Activated T-helper 1 cell treated with anti-CD3 and anti-CD28 coated beads, Interleukin-12 subunit alpha, Interleukin-12 subunit beta, Interleukin-2, Interleukin-4 antibody, amounts not matched to agents 30 ng/mL and 10 ng/mL and 1 ng/mL, durations not matched to agents 14 hours and 24 hours and 36 hours (primary cell): Measurements from ENCODE around the gene CDH22. TPM values are rescaled to one million over a fixed set of nuclear protein-coding genes. Genes with fewer than 3 reads are reported as not detected.

Source experiments
- DNase-seq: peaks from one replicate; pipeline ENCODE4 v3.0.0; 2021; ENCODE audit warnings: low spot score
- H3K27ac Mint-ChIP-seq: one replicate; pipeline ENCODE4 v1.8.0; 2021; ENCODE audit warnings: mild to moderate bottlenecking, mixed read lengths
- H3K27me3 Mint-ChIP-seq: one replicate; pipeline ENCODE4 v1.8.0; 2022; ENCODE audit warnings: mild to moderate bottlenecking, moderate library complexity, mixed read lengths; ENCODE audit not compliant: insufficient read depth
- H3K36me3 Mint-ChIP-seq: one replicate; pipeline ENCODE4 v1.8.0; 2021; ENCODE audit warnings: low read depth, mixed read lengths
- H3K4me1 Mint-ChIP-seq: one replicate; pipeline ENCODE4 v1.8.0; 2021; ENCODE audit warnings: low read depth, mixed read lengths
- H3K4me3 Mint-ChIP-seq: one replicate; pipeline ENCODE4 v1.8.0; 2021; ENCODE audit warnings: mild to moderate bottlenecking, moderate library complexity, mixed read lengths
- H3K9me3 Mint-ChIP-seq: one replicate; pipeline ENCODE4 v1.8.0; 2021; ENCODE audit warnings: mixed read lengths
- intact Hi-C: fragments of 100-400 bp; cut with micrococcal nuclease; formaldehyde crosslinking; loops from one replicate; pipeline ENCODE4 v1.15.1; 2024
- total RNA-seq: library from RNA; stranded (reverse); gene quantifications from 2 replicates; pipeline ENCODE4 v1.2.3, GENCODE V29; 2022

The CDH22 gene
- total RNA-seq, 1 donor from 2014 or later: not detected

DNA sequence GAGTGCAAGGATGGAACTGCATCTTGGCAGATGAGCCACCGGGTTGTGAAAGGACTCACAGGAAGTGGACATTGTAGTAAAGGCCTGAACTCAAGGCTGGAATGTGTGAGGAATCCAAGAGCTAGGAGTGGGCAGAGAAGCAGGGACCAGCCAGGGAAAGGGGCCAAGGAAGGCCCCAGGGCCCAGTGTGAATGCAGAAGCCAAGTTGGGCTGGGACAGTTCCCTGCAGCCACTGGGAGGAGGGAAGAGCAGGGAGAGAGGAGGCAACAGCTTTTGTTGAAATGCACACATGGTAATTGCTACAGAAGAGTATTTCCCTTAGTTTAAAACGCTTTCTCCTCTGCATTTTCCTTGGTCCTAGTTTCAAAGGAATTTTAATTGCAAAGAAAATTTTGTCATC lies 34.6 kb downstream of the CDH22 start:
- Mint-ChIP-seq H3K36me3 (no peaks in the 10 kb centered on the region), H3K4me3 (no peak overlapping the region), H3K27ac (no peak overlapping the region), H3K4me1 (no peaks in the 10 kb centered on the region), H3K27me3 (peaks cover 23% of the 10 kb centered on the region), H3K9me3 (no peaks in the 10 kb centered on the region)
- intact Hi-C loops: no loop called here
- no peak for DNase-seq

DNA sequence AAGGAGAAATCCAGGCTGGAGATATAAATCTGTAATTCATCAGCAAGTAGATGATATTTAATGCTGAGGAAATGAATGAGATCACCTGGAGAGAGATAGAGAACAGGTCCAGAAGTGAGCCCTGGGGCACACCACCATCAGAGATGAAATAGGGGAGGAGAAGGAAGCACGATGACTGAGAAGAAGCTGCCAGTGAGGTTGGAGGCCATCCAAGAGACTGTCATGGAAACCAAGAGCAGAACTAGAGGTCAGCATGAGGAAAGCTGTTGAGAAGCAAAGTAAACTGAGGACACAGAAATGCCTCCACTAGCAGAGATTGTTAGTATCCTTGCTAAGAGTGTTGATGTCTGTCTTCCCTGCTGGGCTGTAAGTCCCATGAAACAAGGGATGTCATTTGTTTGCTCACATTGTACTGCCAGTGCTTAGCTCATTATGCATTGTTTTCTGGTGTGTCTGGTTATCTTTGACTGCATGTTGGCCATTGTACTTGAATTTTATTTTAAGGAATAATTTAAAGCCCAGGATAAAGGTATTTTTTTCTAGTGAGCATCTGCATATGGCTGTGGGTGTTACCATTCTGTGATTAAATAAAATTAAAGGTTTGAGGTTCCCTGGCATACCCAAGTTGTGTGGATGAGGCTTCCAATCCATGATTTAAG lies 35.8 kb downstream of the CDH22 start:
- Mint-ChIP-seq H3K4me1 (no peaks in the 10 kb centered on the region), H3K27me3 (peaks cover 21% of the 10 kb centered on the region), H3K9me3 (no peaks in the 10 kb centered on the region), H3K36me3 (no peaks in the 10 kb centered on the region), H3K4me3 (no peak overlapping the region), H3K27ac (no peak overlapping the region)
- intact Hi-C loops: no loop called here
- DNase-seq: no peak

DNA sequence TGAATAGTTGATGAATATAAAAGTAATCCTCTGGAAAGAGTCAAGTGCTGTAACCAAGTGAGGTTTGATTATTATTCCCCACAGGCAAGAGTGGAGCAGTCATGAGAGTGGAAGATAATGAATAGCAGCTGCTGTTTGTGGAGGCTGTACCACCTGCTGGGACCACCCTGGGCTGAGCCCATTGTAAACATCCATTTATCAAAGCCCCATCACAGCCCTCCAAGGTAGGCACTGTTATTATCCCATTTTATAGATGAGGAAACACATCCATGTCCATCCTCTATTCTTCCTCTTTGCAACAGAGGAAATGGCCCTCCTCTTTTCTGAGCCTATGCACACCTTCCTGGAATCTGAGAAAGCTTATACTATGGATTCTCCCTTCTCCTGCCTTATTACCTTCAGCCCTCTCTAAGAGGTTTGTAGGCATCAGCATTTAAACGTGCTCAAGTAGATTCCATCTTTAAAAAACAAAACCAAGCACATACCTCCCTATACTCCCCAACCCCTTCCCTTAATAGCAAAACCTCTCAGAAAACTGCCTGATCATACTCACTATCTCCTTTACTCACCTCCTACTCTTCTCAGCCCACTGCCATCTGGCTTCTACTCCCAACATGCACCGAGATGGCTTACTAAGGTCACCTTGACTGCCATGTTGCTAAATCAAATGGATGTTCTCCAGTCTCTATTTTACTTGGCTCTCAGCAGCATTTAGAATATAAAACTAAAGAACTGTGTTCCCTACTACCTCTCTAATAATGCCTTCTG lies 37.1 kb downstream of the CDH22 start:
- no peaks in the 10 kb centered on the region for H3K36me3 Mint-ChIP-seq
- DNase-seq: no peak
- H3K27ac Mint-ChIP-seq: no peak overlapping the region
- intact Hi-C loops: no loop called here
- H3K4me3 Mint-ChIP-seq: no peak overlapping the region
- H3K27me3 Mint-ChIP-seq: peaks cover 14% of the 10 kb centered on the region
- H3K9me3 Mint-ChIP-seq: no peaks in the 10 kb centered on the region
- H3K4me1 Mint-ChIP-seq: no peaks in the 10 kb centered on the region

DNA sequence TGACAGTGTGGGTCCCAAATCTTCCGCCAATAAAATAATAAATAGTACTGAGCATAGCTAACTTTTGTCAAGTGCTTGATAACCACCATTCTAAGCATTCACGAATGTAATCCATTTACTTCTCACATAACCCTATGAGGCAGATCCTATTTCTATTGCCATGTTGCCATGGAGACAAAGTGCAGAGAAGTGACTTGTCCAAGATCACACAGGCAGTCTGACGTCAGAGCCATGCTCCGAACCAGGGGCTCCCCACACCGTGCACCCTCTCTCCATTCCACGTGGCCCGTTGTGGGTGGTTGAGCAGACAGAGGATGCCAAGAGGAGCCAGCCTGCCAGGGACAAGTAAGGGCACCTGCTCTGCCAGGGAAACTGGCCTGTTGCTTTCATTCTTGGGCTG lies 38.9 kb downstream of the CDH22 start:
- no peak overlapping the region for H3K4me3 Mint-ChIP-seq
- intact Hi-C loops: no loop called here

DNA sequence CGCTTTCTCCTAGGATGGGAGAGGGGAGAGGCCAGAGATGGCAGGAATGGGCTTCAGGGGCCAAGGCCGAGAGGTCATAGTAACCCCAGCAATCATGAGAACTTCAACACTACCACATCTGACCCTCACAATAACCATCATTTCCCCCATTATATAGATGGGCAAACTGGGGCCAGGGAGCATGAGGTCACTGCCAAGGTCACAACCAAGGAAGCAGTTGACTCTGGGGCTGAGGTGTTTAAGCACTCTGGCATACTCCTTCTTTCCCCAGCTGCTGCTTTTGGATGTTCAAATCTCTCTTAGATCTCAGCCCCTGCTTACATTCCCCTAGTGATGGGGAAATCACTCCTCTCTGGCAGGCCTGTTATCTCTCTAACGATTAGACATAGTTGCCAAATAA lies 39.6 kb downstream of the CDH22 start:
- Mint-ChIP-seq H3K4me1 (no peaks in the 10 kb centered on the region), H3K9me3 (no peaks in the 10 kb centered on the region)

More for the DNA sequence above, 38.9 kb downstream of the CDH22 start:
- Mint-ChIP-seq H3K27ac (no peak overlapping the region), H3K36me3 (no peaks in the 10 kb centered on the region), H3K27me3 (peaks cover 11% of the 10 kb centered on the region), H3K4me1 (no peaks in the 10 kb centered on the region), H3K9me3 (no peaks in the 10 kb centered on the region)
- no peak for DNase-seq

DNA sequence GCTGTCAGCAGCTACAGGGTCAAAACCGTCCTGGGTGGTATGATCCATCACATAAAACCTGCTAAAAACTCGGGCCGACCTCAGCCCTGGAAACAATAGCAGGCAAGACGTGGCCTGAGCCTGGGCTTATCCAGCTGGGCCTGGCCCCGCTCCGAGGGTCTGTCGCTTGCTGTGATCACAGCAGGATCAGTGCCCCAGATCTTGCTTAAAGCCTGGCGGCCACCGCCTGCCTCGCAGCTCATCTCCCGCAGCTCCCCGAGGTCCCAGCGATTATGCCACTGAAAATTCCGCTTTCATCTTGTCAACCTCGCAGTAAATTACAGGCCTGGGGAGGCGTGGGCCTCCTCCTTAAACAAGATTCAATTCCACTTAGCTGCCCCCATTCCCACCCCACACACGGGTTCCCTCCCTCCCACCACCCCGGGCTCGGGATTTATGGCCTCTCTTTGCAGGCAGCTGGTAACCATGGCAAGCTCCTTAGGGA lies 40.1 kb downstream of the CDH22 start:
- H3K27me3 Mint-ChIP-seq: peaks cover 13% of the 10 kb centered on the region

More for the DNA sequence above, 39.6 kb downstream of the CDH22 start:
- H3K27ac Mint-ChIP-seq: no peak overlapping the region
- H3K36me3 Mint-ChIP-seq: no peaks in the 10 kb centered on the region
- H3K4me3 Mint-ChIP-seq: no peak overlapping the region
- intact Hi-C loops: no loop called here
- peaks cover 15% of the 10 kb centered on the region for H3K27me3 Mint-ChIP-seq
- DNase-seq: no peak

DNA sequence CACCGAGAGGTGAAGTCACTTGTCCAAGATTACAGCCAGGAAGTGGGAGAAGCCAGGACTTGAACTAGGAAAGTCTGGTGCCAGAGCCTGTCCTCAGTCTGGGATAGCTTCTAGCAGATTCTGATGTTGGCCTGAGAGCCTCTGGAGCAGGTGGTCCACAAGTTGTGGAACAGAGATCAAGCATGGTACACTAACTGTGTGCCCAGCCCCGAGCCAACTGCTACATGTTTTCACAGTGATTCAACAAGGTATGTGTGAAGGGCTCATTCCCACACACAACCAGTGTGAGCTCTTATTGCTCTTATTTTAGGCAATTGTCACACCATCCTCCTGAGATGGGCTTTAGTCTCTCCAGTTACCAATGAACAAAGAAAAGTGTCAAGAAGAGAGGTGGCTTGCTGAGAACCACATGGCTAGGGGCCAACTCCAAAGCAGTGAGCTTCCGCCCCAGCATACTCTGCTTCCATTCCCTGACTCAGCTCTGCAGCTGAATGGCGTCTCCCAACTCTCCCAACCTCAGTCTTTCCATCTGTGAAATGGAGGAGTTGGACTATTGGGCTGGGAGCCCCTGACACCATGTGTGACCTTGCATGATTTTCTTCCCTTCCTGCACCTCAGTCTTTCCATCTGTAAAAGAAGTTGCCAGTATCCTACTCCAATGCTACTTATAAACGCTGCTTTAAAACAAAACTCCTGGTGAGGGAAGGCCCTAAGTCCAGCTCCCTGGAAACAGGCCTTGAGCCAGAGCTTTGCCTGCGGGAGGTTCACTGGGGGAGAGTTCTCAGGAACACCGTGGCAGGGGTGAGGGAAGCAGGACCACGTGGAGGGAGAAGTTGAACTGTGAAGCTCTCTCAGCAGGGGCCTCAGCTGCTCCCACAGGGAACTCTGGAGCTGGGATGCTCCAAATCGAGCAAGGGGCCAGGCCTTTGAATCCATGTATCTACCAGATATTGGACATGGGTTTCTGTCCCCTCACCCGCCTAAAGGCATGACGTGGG lies 40.9 kb downstream of the CDH22 start:
- Mint-ChIP-seq H3K36me3 (no peaks in the 10 kb centered on the region), H3K27ac (no peak overlapping the region), H3K9me3 (no peaks in the 10 kb centered on the region), H3K4me1 (no peaks in the 10 kb centered on the region), H3K27me3 (peaks cover 16% of the 10 kb centered on the region), H3K4me3 (no peak overlapping the region)
- DNase-seq: no peak
- intact Hi-C loops: no loop called here

More for the DNA sequence above, 40.1 kb downstream of the CDH22 start:
- Mint-ChIP-seq H3K27ac (no peak overlapping the region), H3K4me1 (no peaks in the 10 kb centered on the region), H3K4me3 (no peak overlapping the region), H3K9me3 (no peaks in the 10 kb centered on the region), H3K36me3 (no peaks in the 10 kb centered on the region)
- no peak for DNase-seq
- intact Hi-C loops: no loop called here

DNA sequence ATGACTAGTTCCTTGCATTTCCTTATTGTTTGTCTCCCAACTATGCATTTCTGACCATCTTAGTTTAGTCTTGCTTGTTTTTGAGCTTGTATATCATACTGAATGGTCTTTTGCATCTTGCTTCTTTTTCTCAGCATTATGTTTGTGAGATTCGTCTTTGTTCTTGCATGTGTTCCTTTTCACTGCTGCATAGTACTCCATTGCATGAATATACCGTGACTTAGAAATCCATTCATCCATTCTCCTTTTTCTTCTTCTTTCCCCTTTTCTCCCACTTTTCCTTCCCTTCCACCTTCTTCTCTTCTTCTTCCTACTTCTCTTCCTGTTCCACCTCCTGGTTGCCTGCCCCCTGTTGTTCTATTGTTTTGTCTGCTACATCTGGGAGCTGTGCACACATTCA lies 42.8 kb downstream of the CDH22 start:
- Mint-ChIP-seq H3K4me1 (no peaks in the 10 kb centered on the region), H3K4me3 (no peak overlapping the region), H3K36me3 (no peaks in the 10 kb centered on the region), H3K27ac (no peak overlapping the region), H3K27me3 (peaks cover 16% of the 10 kb centered on the region), H3K9me3 (no peaks in the 10 kb centered on the region)
- DNase-seq: no peak
- intact Hi-C loops: no loop called here

DNA sequence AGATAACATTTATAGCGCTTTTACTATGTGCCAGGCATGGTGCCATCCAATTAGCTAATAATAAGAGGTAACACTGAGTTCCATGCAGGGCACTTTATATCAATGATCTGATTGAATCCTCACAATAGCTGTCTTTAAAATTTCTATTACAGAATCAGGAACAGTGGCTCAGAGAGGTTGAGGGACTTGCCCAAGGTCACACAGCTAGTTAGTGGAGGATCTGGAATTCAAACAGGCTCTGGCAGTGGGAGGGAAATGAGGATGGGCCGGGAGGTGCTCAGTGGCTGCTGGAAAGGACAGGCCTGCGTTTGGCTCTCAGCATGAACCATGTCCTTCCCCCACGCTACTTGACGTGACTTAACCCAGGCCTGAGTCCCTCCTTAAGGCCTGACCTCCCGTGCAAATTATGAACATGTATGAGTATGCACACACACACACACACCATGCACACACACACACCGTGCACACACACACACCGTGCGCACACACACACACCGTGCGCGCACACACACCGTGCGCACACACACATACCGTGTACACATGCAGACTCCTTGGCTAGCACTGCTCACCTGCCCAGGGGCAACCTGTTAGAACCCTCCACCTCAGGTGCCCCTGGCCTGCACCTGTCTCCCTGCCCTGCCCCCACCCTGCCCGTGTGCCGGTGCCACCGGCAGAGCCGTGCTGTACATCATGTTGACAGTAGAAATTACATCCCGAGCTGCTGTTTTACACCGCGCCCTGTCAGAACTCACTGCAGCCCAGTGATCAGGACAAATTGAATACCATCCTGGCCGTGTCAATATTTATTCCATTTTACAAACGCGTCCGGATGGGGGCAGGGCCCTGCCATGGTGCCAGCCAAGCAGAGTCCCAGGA lies 43.7 kb downstream of the CDH22 start:
- Mint-ChIP-seq H3K4me3 (no peak overlapping the region), H3K9me3 (no peaks in the 10 kb centered on the region), H3K27ac (no peak overlapping the region), H3K36me3 (no peaks in the 10 kb centered on the region), H3K27me3 (peaks cover 16% of the 10 kb centered on the region), H3K4me1 (no peaks in the 10 kb centered on the region)
- DNase-seq: no peak
- intact Hi-C loops: no loop called here

DNA sequence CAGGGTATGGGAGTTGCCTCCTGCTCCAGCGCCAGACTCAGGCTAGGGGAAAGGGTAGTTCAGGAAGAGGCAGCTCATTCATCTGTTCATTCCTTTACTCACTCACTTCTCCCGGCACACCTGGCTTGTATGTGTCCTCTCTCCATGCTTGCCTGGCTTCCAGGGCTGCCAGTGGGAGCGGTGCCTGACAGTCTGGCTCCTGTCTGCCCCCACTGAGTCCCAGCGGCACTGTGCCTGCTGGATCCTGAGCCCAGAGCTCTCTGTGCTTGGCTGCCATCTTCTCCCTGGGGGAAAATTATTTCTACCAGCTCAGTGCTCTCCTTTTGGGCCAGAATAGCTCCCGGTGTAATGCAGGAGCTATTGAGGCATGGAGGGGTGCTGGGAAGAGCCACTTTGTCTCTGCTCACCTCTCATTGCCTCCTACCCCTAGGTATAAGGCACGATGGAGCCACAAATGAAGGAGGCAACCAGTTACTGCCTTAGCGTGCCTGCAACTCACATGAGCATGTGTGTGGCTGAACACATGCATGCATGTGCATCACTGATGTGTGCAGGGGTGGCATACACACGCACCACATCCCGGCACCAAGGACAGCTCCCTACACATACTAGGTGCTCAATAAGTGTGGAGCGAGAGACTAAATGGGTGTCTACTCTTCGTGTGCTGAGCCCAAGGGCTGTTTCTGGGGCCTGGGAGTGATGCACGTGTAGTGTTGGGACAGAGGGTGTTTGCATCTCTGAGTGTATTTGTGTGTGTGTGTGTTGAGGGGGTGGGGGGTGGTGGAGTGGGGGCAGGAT lies 46.6 kb downstream of the CDH22 start:
- intact Hi-C loops: no loop called here
- no peak for DNase-seq
- no peak overlapping the region for H3K4me3 Mint-ChIP-seq
- no peak overlapping the region for H3K27ac Mint-ChIP-seq
- no peaks in the 10 kb centered on the region for H3K9me3 Mint-ChIP-seq
- H3K27me3 Mint-ChIP-seq: peaks cover 9% of the 10 kb centered on the region
- H3K4me1 Mint-ChIP-seq: no peaks in the 10 kb centered on the region
- no peaks in the 10 kb centered on the region for H3K36me3 Mint-ChIP-seq

DNA sequence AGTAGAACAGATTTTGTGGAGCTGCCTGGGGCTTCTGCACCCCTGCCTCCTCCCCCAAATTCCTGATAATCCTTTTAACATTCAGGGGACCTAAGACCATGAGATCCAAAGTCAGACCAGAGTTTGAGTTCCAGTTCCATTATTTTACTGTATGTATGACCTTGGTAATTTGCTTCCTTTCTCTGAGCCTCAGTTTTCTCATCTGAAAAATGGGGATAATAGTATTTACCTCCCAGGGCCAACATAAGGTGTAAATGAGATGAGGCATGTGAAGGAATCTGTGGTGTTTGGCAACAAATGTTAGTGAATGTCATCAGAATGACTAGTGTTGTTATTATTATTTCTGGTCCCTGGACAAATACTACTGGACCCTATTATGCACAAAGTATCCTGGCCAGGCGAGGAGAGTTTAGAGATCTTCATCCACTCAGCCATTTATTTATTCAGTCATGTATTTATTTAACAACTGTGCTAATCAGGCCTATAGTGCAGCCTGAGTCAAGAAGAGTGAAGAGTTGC lies 47.3 kb downstream of the CDH22 start:
- DNase-seq: no peak
- H3K27me3 Mint-ChIP-seq: peaks cover 9% of the 10 kb centered on the region
- no peak overlapping the region for H3K27ac Mint-ChIP-seq
- intact Hi-C loops: no loop called here
- H3K4me1 Mint-ChIP-seq: no peaks in the 10 kb centered on the region
- no peaks in the 10 kb centered on the region for H3K36me3 Mint-ChIP-seq
- H3K4me3 Mint-ChIP-seq: no peak overlapping the region
- H3K9me3 Mint-ChIP-seq: no peaks in the 10 kb centered on the region
